Stimulated activated CD4-positive, alpha-beta T cell treated with anti-CD3 and anti-CD28 coated beads, Interleukin-4, amount 100 ng/mL, for 24 hours (primary cell): ENCODE data around the gene PLCB1.
"Not testable (repeated sequence)": the region's sequence is repeated elsewhere in the genome, so short reads cannot be mapped to it uniquely, and the experiment has no call there.

Experiments used
- DNase-seq: peaks from one replicate; pipeline ENCODE4 v3.0.0-alpha.2; 2020

The PLCB1 gene

GRCh38 chr20:8373579-8373978, 241.5 kb downstream of the PLCB1 start:
- no peak for DNase-seq

- DNase-seq: no peak
Observed at GRCh38 chr20:8375898-8376297, 243.8 kb downstream of the PLCB1 start.

- DNase-seq: no peak
Observed at GRCh38 chr20:8376940-8377339, 244.9 kb downstream of the PLCB1 start.

GRCh38 chr20:8379125-8379524, 247.1 kb downstream of the PLCB1 start:
- DNase-seq: not testable (repeated sequence)

- DNase-seq: no peak
Observed at GRCh38 chr20:8385247-8385646, 253.2 kb downstream of the PLCB1 start.

- no peak for DNase-seq
Observed at GRCh38 chr20:8386991-8387390, 254.9 kb downstream of the PLCB1 start.

- DNase-seq: no peak
Observed at GRCh38 chr20:8388141-8388540, 256.1 kb downstream of the PLCB1 start.

- no peak for DNase-seq
Observed at GRCh38 chr20:8388707-8389106, 256.6 kb downstream of the PLCB1 start.

- no peak for DNase-seq
Observed at GRCh38 chr20:8389381-8390036, 257.4 kb downstream of the PLCB1 start.

- DNase-seq: no peak
Observed at GRCh38 chr20:8390037-8390433, 258.0 kb downstream of the PLCB1 start.

GRCh38 chr20:8390500-8390899, 258.4 kb downstream of the PLCB1 start:
- no peak for DNase-seq

- no peak for DNase-seq
Observed at GRCh38 chr20:8393381-8393780, 261.3 kb downstream of the PLCB1 start.

- DNase-seq: no peak
Observed at GRCh38 chr20:8394308-8394945, 262.4 kb downstream of the PLCB1 start.

GRCh38 chr20:8395956-8396355, 263.9 kb downstream of the PLCB1 start:
- no peak for DNase-seq

GRCh38 chr20:8398263-8399051, 266.4 kb downstream of the PLCB1 start:
- no peak for DNase-seq

- DNase-seq: no peak
Observed at GRCh38 chr20:8399947-8400346, 267.9 kb downstream of the PLCB1 start.

- DNase-seq: no peak
Observed at GRCh38 chr20:8400486-8400885, 268.4 kb downstream of the PLCB1 start.

- no peak for DNase-seq
Observed at GRCh38 chr20:8401556-8401955, 269.5 kb downstream of the PLCB1 start.

GRCh38 chr20:8402798-8403197, 270.7 kb downstream of the PLCB1 start:
- no peak for DNase-seq

GRCh38 chr20:8404912-8405635, 273.0 kb downstream of the PLCB1 start:
- DNase-seq: no peak

- no peak for DNase-seq
Observed at GRCh38 chr20:8406391-8406790, 274.3 kb downstream of the PLCB1 start.

GRCh38 chr20:8408587-8409307, 276.7 kb downstream of the PLCB1 start:
- DNase-seq: no peak

- no peak for DNase-seq
Observed at GRCh38 chr20:8413691-8414090, 281.6 kb downstream of the PLCB1 start.
